NCI-H510A (cell line): Measurements from ENCODE around the gene NEK11.
"Not testable (repeated sequence)": the region's sequence is repeated elsewhere in the genome, so short reads cannot be mapped to it uniquely, and the experiment has no call there.

Experiments
- DNase-seq: peaks from one replicate; lab custom pipeline; 2025; lab: John Stamatoyannopoulos, UW

NEK11 gene

DNA sequence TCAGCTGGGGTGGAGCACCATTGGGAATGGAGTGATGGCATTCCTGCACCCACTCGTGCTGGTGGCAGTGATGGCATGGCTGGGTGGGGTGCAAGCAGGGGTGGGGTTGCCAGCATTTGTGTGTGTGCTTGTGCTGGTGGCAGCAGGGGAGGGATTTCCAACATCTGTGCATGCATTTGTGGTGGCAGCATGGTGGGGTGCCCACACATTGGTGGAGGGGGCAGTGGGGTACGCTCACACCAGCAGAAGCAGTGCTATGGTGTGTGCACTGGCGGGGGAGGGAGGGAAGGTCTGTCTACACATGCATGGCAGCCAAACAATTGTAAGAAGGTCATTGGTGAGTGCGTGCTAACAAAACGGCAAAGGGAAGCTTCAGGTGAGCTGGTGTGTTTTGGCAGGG is 278.2 kb downstream of the NEK11 start:
- DNase-seq: no peak

GRCh38 chr3:131306242-131306641 is 279.6 kb downstream of the NEK11 start:
- DNase-seq: no peak

DNA sequence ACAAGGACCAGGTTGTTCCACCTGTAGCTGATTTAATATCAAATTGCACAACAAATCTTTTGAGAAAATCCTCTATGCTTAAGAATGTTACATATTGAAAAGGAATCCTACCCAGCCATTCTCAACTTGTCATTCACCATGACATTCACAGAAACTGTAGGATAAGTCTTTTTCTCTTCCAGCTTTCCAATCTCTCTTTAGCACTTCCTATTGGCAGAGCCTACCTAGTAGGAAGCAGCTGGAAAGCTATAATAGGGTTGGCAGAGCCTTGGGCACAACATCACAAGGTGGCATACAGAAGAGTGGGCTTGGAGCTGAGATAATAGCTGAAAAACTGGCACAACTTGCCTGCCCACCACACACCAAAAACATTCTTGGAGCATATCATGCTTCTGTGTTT is 287.6 kb downstream of the NEK11 start:
- no peak for DNase-seq

GRCh38 chr3:131315162-131315561 is 288.5 kb downstream of the NEK11 start:
- no peak for DNase-seq

DNA sequence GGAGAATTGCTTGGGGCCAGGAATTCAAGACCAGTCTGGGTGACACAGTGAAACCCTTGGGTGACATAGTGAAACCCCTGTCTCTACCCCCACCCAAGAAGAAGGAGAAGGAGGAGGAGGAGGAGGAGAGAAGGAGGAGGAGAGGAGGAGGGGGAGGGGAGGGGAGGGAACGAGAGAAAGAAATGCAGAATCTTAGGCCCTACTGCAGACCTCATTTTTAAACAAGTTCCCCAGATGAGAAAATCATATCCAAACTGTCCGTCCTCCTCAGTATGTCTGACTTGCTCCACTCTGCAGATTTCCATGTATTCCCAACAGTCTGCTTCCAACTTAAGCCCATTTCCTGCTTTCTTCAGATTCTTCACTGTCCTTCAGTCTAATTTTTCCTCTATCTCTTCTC is 291.0 kb downstream of the NEK11 start:
- DNase-seq: no peak

GRCh38 chr3:131323014-131323413 is 296.3 kb downstream of the NEK11 start:
- no peak for DNase-seq

DNA sequence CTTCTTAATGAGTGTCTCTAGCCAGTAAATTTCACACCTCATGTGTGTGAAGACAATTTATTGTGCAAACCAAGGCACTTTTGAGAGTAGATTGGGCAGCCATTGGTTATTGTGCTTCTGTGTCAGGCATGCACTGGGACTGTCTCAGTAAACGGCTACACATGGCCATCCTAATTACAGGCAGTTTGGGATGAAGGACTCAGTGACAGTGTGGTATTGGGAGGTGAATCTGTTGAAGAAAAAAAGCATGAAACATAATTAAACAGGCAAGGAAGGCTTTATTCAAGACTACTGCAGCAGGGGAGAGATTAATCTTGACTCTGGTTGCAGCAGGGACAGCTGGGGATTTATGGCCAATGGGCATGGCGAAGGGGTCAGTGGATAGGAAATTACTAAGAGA is 297.1 kb downstream of the NEK11 start:
- no peak for DNase-seq

GRCh38 chr3:131324923-131325322 is 298.2 kb downstream of the NEK11 start:
- DNase-seq: no peak

DNA sequence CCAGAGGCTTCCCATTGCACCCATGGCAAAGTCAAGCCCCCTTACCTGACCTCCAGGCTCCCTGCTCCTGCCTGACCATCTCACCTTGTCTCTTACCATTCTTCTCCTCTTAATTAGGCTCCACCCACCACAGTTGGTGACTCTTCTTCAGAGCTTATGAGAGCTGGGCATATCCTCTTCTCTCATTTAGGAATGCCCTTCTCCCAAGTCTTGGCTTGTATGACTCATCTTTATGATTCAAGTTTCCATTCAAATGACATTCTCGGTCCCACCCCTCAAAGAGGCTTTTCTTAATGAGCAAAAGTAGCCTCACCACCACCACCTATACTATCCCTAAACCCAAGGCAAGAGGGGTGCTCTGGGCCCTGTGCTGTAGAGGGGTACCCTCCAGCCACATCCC is 299.6 kb downstream of the NEK11 start:
- DNase-seq: no peak

DNA sequence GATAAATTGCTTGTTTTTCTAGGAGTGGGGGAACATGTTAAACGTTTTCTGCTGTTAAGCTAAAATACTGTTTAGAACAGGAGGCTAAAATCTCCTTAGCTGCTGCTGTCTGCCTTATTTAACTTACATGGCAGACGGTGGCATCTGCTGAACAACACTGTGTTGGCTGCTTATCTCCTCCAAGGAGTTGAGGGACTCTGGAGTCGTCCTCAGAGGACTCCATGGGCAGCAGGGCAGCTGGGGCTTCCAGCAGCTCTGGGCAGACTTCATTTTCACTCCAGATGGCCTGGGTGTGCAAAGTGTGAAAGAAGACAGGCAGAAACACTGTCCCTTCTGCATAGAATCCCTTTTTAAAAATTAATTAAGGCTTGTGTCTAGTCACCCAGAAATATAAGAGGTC is 302.0 kb downstream of the NEK11 start:
- DNase-seq: no peak

GRCh38 chr3:131329774-131330173 is 303.1 kb downstream of the NEK11 start:
- no peak for DNase-seq

- DNase-seq: not testable (repeated sequence)
These were observed 304.9 kb downstream of the NEK11 start for GRCh38 chr3:131331456-131332085.

GRCh38 chr3:131338948-131339640 is 312.4 kb downstream of the NEK11 start:
- no peak for DNase-seq

DNA sequence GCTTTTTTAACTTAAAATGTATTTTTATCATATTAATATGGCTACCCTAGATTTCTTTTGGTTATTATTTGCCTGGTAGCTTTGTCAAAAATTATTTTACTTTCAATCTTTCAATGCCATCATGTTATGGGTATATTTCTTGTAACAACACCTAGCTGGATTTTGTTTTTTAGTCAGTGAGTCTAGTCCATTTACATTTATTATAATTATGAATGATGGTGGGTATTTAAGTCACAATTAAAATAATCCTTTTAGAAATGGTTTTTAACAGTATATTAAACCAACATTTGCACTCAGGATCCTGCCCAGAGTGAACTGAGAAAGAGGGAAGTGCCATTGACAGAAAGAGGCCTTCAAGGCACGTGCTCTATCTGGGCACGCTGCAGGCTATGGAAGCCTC is 315.1 kb downstream of the NEK11 start:
- no peak for DNase-seq

- DNase-seq: no peak
These were observed 322.2 kb downstream of the NEK11 start for GRCh38 chr3:131348911-131349310.

DNA sequence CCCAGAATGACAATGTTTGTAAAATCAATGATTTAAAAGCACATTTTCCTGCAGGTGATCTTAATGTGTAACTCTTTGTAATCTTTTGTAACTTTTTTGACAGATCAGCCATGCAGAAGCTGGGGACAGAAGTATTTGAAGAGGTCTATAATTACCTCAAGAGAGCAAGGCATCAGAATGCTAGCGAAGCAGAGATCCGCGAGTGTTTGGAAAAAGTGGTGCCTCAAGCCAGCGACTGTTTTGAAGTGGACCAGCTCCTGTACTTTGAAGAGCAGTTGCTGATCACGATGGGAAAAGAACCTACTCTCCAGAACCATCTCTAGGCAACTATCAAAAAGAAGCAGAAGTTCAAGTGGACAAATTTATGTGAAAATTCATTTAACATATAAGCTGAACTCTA is 322.8 kb downstream of the NEK11 start:
- no peak for DNase-seq

DNA sequence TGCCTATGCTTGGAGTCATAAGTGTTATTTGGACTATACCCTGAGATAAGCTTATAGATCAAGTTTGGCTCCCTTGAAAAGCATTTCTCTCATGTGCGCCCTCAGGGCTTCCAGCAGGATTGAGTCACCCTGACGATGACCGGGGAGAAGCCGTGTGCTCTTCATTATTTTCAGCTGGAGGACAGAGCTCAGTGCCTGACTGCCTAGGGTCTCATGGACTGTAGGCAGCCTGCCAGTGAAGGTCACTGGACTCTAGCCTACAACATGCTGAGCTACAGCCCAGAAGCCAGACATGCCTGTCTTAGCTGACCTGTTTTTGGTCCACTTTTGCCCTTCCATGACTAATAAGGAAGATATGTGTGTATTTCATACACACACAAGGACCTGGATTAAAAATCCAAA is 323.3 kb downstream of the NEK11 start:
- DNase-seq: no peak

DNA sequence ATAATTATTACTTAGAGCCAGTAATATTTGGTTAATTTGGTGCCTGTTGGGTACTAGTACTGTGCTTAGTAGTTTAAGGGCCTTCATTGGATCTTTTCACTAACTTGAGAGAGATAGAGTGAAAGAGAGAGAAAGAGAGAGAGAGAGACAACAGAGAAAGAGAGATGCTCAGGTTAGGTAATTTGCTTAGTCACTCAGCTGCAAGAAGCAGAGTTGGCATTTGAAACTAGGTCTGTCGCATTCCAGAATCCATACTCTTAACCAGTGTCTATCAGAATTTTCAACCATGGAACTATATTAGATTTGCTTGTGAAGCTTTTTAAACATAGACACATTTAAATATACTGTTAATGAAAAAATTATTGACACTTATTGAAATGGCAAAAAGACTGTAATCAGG is 323.8 kb downstream of the NEK11 start:
- DNase-seq: no peak

DNA sequence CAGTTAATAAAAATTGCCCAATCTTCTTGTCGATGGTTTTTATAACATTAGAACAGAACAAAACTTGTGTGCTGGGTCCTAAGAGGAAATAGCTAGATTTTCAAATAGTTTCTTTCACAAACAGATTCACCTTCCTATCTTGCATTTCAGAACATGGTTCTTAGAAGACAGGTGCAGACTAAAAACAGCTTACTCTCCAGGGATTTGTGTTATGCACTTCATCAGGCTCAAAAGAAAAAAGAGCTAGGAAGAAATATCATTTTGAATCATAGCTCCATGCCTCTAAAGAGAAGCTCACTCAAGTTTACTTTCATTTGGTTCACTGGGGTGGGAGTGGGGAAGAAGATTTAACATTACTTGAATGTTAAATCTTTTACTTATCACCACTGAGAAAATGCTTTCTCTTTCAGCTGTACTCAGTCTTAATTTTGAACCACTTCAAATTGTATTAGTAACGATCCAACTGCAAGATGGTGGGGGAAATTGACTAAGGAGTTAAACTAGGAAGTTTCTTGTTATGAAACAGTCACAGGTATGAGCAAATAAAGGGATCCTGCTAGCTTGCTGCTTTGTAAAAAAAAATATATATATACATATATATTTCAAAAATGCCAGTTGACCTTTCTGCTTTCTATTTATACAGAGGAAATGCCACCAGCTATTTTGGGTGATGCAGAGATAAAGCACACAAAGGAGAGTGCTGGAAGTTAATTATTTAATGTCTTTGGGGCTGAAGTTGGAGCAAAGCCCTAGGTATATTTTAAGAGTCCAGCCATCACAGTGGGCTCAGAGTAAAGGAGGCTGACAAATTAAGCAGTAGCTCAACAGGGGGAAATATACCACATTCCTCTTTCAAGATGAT is 326.6 kb downstream of the NEK11 start:
- DNase-seq: no peak

- no peak for DNase-seq
These were observed 327.3 kb downstream of the NEK11 start for GRCh38 chr3:131353986-131354385.

- no peak for DNase-seq
These were observed 329.4 kb downstream of the NEK11 start for GRCh38 chr3:131356006-131356595.

DNA sequence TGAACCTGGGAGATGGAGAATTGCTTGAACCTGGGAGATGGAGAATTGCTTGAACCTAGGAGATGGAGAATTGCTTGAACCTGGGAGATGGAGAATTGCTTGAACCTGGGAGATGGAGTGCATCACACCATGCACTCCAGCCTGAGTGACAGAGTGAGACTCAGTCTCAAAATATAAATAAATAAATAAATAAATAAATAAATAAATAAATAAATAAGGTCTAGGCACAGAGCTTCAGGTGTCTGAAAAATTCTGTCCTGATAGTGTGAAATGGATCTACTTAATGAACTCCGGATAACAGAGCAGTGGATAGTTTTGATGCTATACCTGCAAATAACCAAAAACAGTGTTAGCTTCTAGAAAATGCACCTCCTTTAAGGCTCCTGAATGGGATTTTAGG is 330.6 kb downstream of the NEK11 start:
- DNase-seq: no peak
